CD4-positive, alpha-beta T cell (primary cell): ENCODE data around the gene PLD6. TPM values are rescaled to one million over a fixed set of nuclear protein-coding genes. Genes with fewer than 3 reads are reported as not detected.

Source experiments
- ATAC-seq: fragments of 200-7000 bp; cut with Tn5 transposase; one replicate; pipeline ENCODE4 v1.10.0; 2022; ENCODE audit warnings: mild to moderate bottlenecking; ENCODE audit not compliant: poor library complexity
- CTCF ChIA-PET: fragments of 350-600 bp; sonication (Branson Sonifier 250); formaldehyde crosslinking; loops from one replicate; lab custom pipeline; 2021; ENCODE audit warnings: antibody characterized with exemption, inconsistent platforms; lab: Charles Lee
- POLR2A ChIA-PET: fragments of 350-600 bp; sonication (Branson Sonifier 250); formaldehyde crosslinking; loops from one replicate; lab custom pipeline; 2021; ENCODE audit warnings: antibody characterized with exemption, inconsistent platforms; lab: Charles Lee
- DNase-seq, 14 experiments: peaks; one replicate each; pipeline ENCODE4 v3.0.0-alpha.2; 2013 to 2020; ENCODE audit warnings: mixed read lengths in 2 of 14
- H3K27ac ChIP-seq, 2 donors: one replicate each; pipeline versions ENCODE4 v1.5.1 to v1.7.0; 2013; ENCODE audit warnings: low read length in 2 of 2, low read depth in 1 of 2, mild to moderate bottlenecking in 1 of 2
- H3K27me3 ChIP-seq, 2 experiments: 1 replicate in 1 of 2; 2 replicates in 1 of 2; pipeline versions ENCODE4 v1.6.1 to v1.7.0; 2013; ENCODE audit warnings: low read length in 2 of 2, control low read depth in 1 of 2, mild to moderate bottlenecking in 1 of 2, moderate library complexity in 1 of 2; ENCODE audit not compliant: insufficient read depth in 2 of 2, control insufficient read depth in 1 of 2
- H3K36me3 ChIP-seq: one replicate; pipeline ENCODE4 v1.6.1; 2013; ENCODE audit warnings: low read length, control low read depth; ENCODE audit not compliant: insufficient read depth
- H3K4me1 ChIP-seq: one replicate; pipeline ENCODE4 v1.6.1; 2013; ENCODE audit warnings: low read length, control low read depth; ENCODE audit not compliant: insufficient read depth
- H3K4me3 ChIP-seq: one replicate; pipeline ENCODE4 v1.5.1; 2013; ENCODE audit warnings: mild to moderate bottlenecking, low read length, moderate library complexity
- H3K9me3 ChIP-seq, 2 experiments: 1 replicate in 1 of 2; 2 replicates in 1 of 2; pipeline versions ENCODE4 v1.6.1 to v1.7.0; 2013; ENCODE audit warnings: low read length in 2 of 2, mild to moderate bottlenecking in 2 of 2, control low read depth in 1 of 2, moderate library complexity in 1 of 2; ENCODE audit not compliant: control insufficient read depth in 1 of 2, insufficient read depth in 1 of 2
- H3K27ac Mint-ChIP-seq: one replicate; pipeline ENCODE4 v1.8.0; 2020; ENCODE audit warnings: mixed read lengths
- H3K27me3 Mint-ChIP-seq: one replicate; pipeline ENCODE4 v1.8.0; 2021; ENCODE audit warnings: mixed read lengths
- H3K36me3 Mint-ChIP-seq: one replicate; pipeline ENCODE4 v1.8.0; 2021; ENCODE audit warnings: low read depth, mixed read lengths
- H3K4me1 Mint-ChIP-seq: one replicate; pipeline ENCODE4 v1.8.0; 2021; ENCODE audit warnings: low read depth, mixed read lengths
- H3K4me3 Mint-ChIP-seq: one replicate; pipeline ENCODE4 v1.8.0; 2020; ENCODE audit warnings: mild to moderate bottlenecking, mixed read lengths
- H3K9me3 Mint-ChIP-seq: one replicate; pipeline ENCODE4 v1.8.0; 2020; ENCODE audit warnings: mixed read lengths
- intact Hi-C, 2 experiments: fragments of 100-400 bp; cut with DNase I in 1 of 2; cut with micrococcal nuclease in 1 of 2; formaldehyde crosslinking; loops; one replicate each; pipeline versions ENCODE4 v1.15.1 to v1.9.0; 2023 to 2025; cut with DNase I, micrococcal nuclease
- total RNA-seq, 174 experiments: library from RNA in 2 of 174; stranded (reverse) in 2 of 174; gene quantifications; one replicate each; pipeline ENCODE4 v1.2.3 and lab custom pipeline; 2021 to 2026
- TF ChIP-seq, protein P1 (sequence below): fragments of 200-600 bp; IDR thresholded peaks from one replicate; pipeline ENCODE4 v1.8.0; 2022; ENCODE audit warnings: antibody characterized with exemption, mild to moderate bottlenecking

PLD6 gene
- total RNA-seq, 2 experiments from 2014 or later, result 7.1 to 7.5 TPM

DNA sequence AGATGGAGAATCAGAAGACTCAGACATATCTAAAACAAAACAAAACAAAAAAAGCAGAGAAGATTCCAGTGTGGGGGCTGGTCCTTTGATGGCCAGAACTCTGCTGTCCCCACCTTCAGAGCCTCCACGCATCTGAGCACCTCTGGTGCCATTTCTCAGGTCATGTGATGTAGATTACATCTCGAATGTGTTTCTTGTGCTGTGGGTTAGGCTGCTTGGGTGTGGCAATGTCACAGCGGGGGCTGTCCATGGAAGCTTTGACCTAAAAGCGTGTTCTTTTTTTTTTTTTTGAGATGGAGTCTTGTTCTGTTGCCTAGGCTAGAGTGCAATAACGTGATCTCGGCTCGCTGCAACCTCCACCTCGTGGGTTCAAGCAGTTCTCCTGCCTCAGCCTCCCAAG lies 51.2 kb downstream of the PLD6 start:
- CTCF ChIA-PET, result no interaction called here
- Histone ChIP-seq H3K27ac (no peak overlapping the region), H3K9me3 (no peaks in the 10 kb centered on the region), H3K36me3 (peaks cover 78% of the 10 kb centered on the region), H3K4me1 (peaks cover 54% of the 10 kb centered on the region), H3K27me3 (no peaks in the 10 kb centered on the region), H3K4me3 (no peak overlapping the region)
- H3K4me3 Mint-ChIP-seq, result peak overlapping the region; percentile 61
- peak; percentile 51 for ATAC-seq
- no peaks in the 10 kb centered on the region for H3K27me3 Mint-ChIP-seq
- peaks cover 48% of the 10 kb centered on the region for H3K4me1 Mint-ChIP-seq
- intact Hi-C loops, result loop anchor here (5.0 to 10.0 kb wide), 2 partner anchors 50 to 52 kb away; partner anchors contain the start of gene PLD6 (in 2 of the 2)
- DNase-seq, result peak in 4 of 14 experiments; percentile 15 to 52 (median 48)
- H3K27ac Mint-ChIP-seq, result peak overlapping the region; percentile 81
- no peaks in the 10 kb centered on the region for H3K9me3 Mint-ChIP-seq
- peaks cover 84% of the 10 kb centered on the region for H3K36me3 Mint-ChIP-seq
- POLR2A ChIA-PET, result interaction anchor here (0.6 to 1.6 kb wide), 7 partner anchors 20 to 166 kb away, joined by 3 to 10 read pairs (median 4); no protein-coding TSS in a partner anchor
- TF ChIP-seq, protein P1, sequence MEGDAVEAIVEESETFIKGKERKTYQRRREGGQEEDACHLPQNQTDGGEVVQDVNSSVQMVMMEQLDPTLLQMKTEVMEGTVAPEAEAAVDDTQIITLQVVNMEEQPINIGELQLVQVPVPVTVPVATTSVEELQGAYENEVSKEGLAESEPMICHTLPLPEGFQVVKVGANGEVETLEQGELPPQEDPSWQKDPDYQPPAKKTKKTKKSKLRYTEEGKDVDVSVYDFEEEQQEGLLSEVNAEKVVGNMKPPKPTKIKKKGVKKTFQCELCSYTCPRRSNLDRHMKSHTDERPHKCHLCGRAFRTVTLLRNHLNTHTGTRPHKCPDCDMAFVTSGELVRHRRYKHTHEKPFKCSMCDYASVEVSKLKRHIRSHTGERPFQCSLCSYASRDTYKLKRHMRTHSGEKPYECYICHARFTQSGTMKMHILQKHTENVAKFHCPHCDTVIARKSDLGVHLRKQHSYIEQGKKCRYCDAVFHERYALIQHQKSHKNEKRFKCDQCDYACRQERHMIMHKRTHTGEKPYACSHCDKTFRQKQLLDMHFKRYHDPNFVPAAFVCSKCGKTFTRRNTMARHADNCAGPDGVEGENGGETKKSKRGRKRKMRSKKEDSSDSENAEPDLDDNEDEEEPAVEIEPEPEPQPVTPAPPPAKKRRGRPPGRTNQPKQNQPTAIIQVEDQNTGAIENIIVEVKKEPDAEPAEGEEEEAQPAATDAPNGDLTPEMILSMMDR, result no peak

- peaks cover 84% of the 10 kb centered on the region for H3K36me3 Mint-ChIP-seq
- Histone ChIP-seq H3K4me1 (peaks cover 54% of the 10 kb centered on the region), H3K36me3 (peaks cover 78% of the 10 kb centered on the region), H3K27ac (peak overlapping the region in 1 of 2 donors; percentile 0), H3K9me3 (no peaks in the 10 kb centered on the region), H3K27me3 (no peaks in the 10 kb centered on the region), H3K4me3 (no peak overlapping the region)
- ChIA-PET POLR2A (interaction anchor here (0.6 to 1.2 kb wide), 2 partner anchors 18 to 45 kb away, joined by 3 to 4 read pairs; no protein-coding TSS in a partner anchor), CTCF (no interaction called here)
- intact Hi-C loops, result loop anchor here (5.0 to 10.0 kb wide), 2 partner anchors 50 to 53 kb away; partner anchors contain the start of gene PLD6 (in 2 of the 2)
- peaks cover 48% of the 10 kb centered on the region for H3K4me1 Mint-ChIP-seq
- no peaks in the 10 kb centered on the region for H3K9me3 Mint-ChIP-seq
- H3K27me3 Mint-ChIP-seq, result no peaks in the 10 kb centered on the region
- DNase-seq, result no peak
- peak overlapping the region; percentile 61 for H3K4me3 Mint-ChIP-seq
- peak overlapping the region; percentile 81 for H3K27ac Mint-ChIP-seq
- TF ChIP-seq, protein P1, result no peak
- ATAC-seq, result no peak
These were observed 51.6 kb downstream of the PLD6 start for GRCh38 chr17:17154556-17154955.

GRCh38 chr17:17153709-17154108 lies 52.4 kb downstream of the PLD6 start:
- CTCF ChIA-PET, result no interaction called here
- Histone ChIP-seq H3K36me3 (peaks cover 71% of the 10 kb centered on the region), H3K9me3 (no peaks in the 10 kb centered on the region), H3K4me3 (no peak overlapping the region), H3K27ac (peak overlapping the region in 1 of 2 donors; percentile 27), H3K4me1 (peaks cover 54% of the 10 kb centered on the region), H3K27me3 (no peaks in the 10 kb centered on the region)
- Mint-ChIP-seq H3K4me1 (peaks cover 48% of the 10 kb centered on the region), H3K27me3 (no peaks in the 10 kb centered on the region), H3K27ac (peak overlapping the region; percentile 81), H3K36me3 (peaks cover 83% of the 10 kb centered on the region), H3K4me3 (peak overlapping the region; percentile 48), H3K9me3 (no peaks in the 10 kb centered on the region)
- POLR2A ChIA-PET, result interaction anchor here (1.2 kb wide), 1 partner anchor 19 kb away, joined by 4 read pairs; no protein-coding TSS in a partner anchor
- TF ChIP-seq, protein P1, result no peak
- intact Hi-C loops, result loop anchor here (5.0 to 10.0 kb wide), 2 partner anchors 51 to 54 kb away; partner anchors contain the start of gene PLD6 (in 2 of the 2)
- peak in 3 of 14 experiments; percentile 13 to 42 (median 21) for DNase-seq
- ATAC-seq, result peak; percentile 65
